ENCODE measurements around the gene CACNA1B. TPM values are rescaled to one million over a fixed set of nuclear protein-coding genes. Genes with fewer than 3 reads are reported as not detected.

Gene CACNA1B
- polyA plus RNA-seq, 1 of the 3 experiments (the other 2 are of a cell fraction) = 0.03 TPM

DNA sequence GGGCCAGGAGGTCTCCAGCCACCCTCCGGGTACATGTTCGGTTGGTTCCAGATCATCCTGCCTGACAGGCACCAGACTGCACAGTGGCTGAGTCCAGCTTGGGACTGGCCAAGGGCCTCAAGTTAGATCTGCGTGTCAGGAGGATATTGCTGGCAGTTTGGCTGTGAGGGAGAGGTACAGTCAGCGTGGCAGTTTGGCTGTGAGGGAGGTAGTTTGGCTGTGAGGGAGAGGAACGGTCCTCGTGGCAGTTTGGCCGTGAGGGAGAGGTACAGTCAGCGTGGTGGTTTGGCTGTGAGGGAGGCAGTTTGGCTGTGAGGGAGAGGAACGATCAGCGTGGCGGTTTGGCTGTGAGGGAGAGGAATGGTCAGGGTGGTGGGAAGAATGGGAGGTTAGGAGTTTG lies 39.0 kb downstream of the CACNA1B start:
- Histone ChIP-seq H3F3A (replicated peaks; ENCODE audit: insufficient read depth) (no peaks in the 10 kb centered on the region), H3K79me2 (ENCODE audit: insufficient read depth) (no peaks in the 10 kb centered on the region), H3K9me2 (no peaks in the 10 kb centered on the region), H3K9me3 (no peaks in the 10 kb centered on the region), H3K4me2 (no peak overlapping the region), H4K20me1 (ENCODE audit: insufficient read depth) (no peaks in the 10 kb centered on the region), H3K4me1 (ENCODE audit: control insufficient read depth in 1 of 2, insufficient read depth in 2 of 2, low read depth in 1 of 2, low read length in 1 of 2) (no peaks in the 10 kb centered on the region), H3K27me3 (ENCODE audit: insufficient read depth) (no peaks in the 10 kb centered on the region), H3K36me3 (replicated peaks in 1 of 2; ENCODE audit: control insufficient read depth in 1 of 2, insufficient read depth in 2 of 2, low read length in 1 of 2) (no peaks in the 10 kb centered on the region), H3K9ac (no peak overlapping the region), H3K27ac (ENCODE audit: low read depth in 2 of 2, low read length in 1 of 2) (no peak overlapping the region), H3K4me3 (ENCODE audit: low read depth in 2 of 2, low read length in 1 of 2) (no peak overlapping the region), H2AFZ (ENCODE audit: low read depth) (no peak overlapping the region)
- 48% methylated on average over 11 of the region's 11 CpGs for WGBS (ENCODE audit: low lambda C conversion rate)
- ChIA-PET POLR2A (no interaction called here), CTCF (no interaction called here)
- TF ChIP-seq EZH2phosphoT487 (IDR thresholded peaks at IDR 0.05; ENCODE audit: borderline replicate concordance, low read depth) = no peak
- TF ChIP-seq RCOR1 (IDR thresholded peaks at IDR 0.05; ENCODE audit: low read length) = no peak
- TF ChIP-seq, protein P1, sequence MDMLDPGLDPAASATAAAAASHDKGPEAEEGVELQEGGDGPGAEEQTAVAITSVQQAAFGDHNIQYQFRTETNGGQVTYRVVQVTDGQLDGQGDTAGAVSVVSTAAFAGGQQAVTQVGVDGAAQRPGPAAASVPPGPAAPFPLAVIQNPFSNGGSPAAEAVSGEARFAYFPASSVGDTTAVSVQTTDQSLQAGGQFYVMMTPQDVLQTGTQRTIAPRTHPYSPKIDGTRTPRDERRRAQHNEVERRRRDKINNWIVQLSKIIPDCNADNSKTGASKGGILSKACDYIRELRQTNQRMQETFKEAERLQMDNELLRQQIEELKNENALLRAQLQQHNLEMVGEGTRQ (IDR thresholded peaks at IDR 0.05; ENCODE audit: borderline replicate concordance, low read depth, low read length) = no peak
- TF ChIP-seq YY1 (IDR thresholded peaks at IDR 0.05; ENCODE audit: low read depth) = no peak
- no peak for TF ChIP-seq EP300 (IDR thresholded peaks at IDR 0.05; ENCODE audit: borderline replicate concordance in 1 of 2, low read depth in 1 of 2, low read length in 1 of 2)
- no peak for TF ChIP-seq RFX5 (IDR thresholded peaks at IDR 0.05; ENCODE audit: low read length)
- TF ChIP-seq ELF1 (IDR thresholded peaks at IDR 0.05) = no peak
- TF ChIP-seq SMC3 (IDR thresholded peaks at IDR 0.05; ENCODE audit: low read depth, low read length) = no peak
- TF ChIP-seq CTCF (IDR thresholded peaks at IDR 0.05) = no peak
- no peak for TF ChIP-seq CHD2 (IDR thresholded peaks at IDR 0.05; ENCODE audit: low read length, partially characterized antibody)
- no peak for TF ChIP-seq MAX (IDR thresholded peaks at IDR 0.05; ENCODE audit: low read depth)
- no peak for TF ChIP-seq NRF1 (IDR thresholded peaks at IDR 0.05; ENCODE audit: low read depth, low read length)
- no peak for TF ChIP-seq NFIC (IDR thresholded peaks at IDR 0.05; ENCODE audit: borderline replicate concordance)
- no peak for TF ChIP-seq FOSL2 (IDR thresholded peaks at IDR 0.05; ENCODE audit: borderline replicate concordance, low read depth)
- TF ChIP-seq SIN3A (IDR thresholded peaks at IDR 0.05; ENCODE audit: borderline replicate concordance, low read depth, low read length) = no peak
- no peak for TF ChIP-seq ZBTB33 (IDR thresholded peaks at IDR 0.05; ENCODE audit: borderline replicate concordance, low read depth)
- no peak for TF ChIP-seq POLR2AphosphoS5 (IDR thresholded peaks at IDR 0.05; ENCODE audit: low read depth, low read length)
- DNase-seq = no peak

Measured in SK-N-SH (cell line).